Gastroesophageal sphincter (tissue), 4 donors: ENCODE data around the gene SLC47A2. TPM values are rescaled to one million over a fixed set of nuclear protein-coding genes. Genes with fewer than 3 reads are reported as not detected.

Source experiments
- ATAC-seq: fragments of 150-250 bp; one replicate; pipeline ENCODE4 v1.9.1; 2016; ENCODE audit warnings: mild to moderate bottlenecking, moderate library complexity
- H3K27ac ChIP-seq, 4 donors: fragments of 200-600 bp; sonication (generic) in 3 of 4; 1 replicate in 3 of 4; 2 replicates in 1 of 4; pipeline ENCODE4 v1.5.1; 2016 to 2019
- H3K27me3 ChIP-seq: fragments of 200-600 bp; sonication (generic); one replicate; pipeline ENCODE4 v1.5.1; 2019
- H3K36me3 ChIP-seq, 2 donors: fragments of 200-600 bp; sonication (generic); one replicate each; pipeline ENCODE4 v1.5.1; 2019; ENCODE audit warnings: control low read depth in 1 of 2
- H3K4me1 ChIP-seq, 3 donors: fragments of 200-600 bp; sonication (generic); 1 replicate in 2 of 3; 2 replicates in 1 of 3; pipeline ENCODE4 v1.5.1; 2016 to 2019; ENCODE audit warnings: control low read depth in 2 of 3
- H3K4me3 ChIP-seq, 2 donors: fragments of 200-600 bp; sonication (generic); one replicate each; pipeline ENCODE4 v1.5.1; 2019; ENCODE audit warnings: mild to moderate bottlenecking in 1 of 2, moderate library complexity in 1 of 2
- H3K9me3 ChIP-seq, 3 donors: fragments of 200-600 bp; sonication (generic); one replicate each; pipeline ENCODE4 v1.5.1; 2017 to 2019; ENCODE audit warnings: control low read depth in 2 of 3
- CTCF ChIP-seq, 4 experiments: fragments of 200-600 bp in 2 of 4; fragments of 450-650 bp in 2 of 4; sonication (generic) in 1 of 4; IDR thresholded peaks; one replicate each; pipeline ENCODE4 v1.5.1; 2017 to 2019; ENCODE audit warnings: antibody characterized with exemption in 4 of 4, mild to moderate bottlenecking in 2 of 4, moderate library complexity in 2 of 4
- EP300 ChIP-seq: sonication (generic); formaldehyde crosslinking; IDR thresholded peaks from one replicate; pipeline ENCODE4 v1.6.1; 2017; ENCODE audit warnings: antibody characterized with exemption, mild to moderate bottlenecking
- POLR2A ChIP-seq, 2 donors: fragments of 450-650 bp; IDR thresholded peaks; one replicate each; pipeline ENCODE4 v1.6.1; 2017; ENCODE audit warnings: antibody characterized with exemption in 2 of 2, mild to moderate bottlenecking in 2 of 2, moderate library complexity in 1 of 2
- POLR2AphosphoS5 ChIP-seq: sonication (generic); formaldehyde crosslinking; IDR thresholded peaks from one replicate; pipeline ENCODE4 v1.6.1; 2017; ENCODE audit warnings: antibody characterized with exemption
- WGBS, 2 donors: methylation state at CpG; one replicate each; pipeline ENCODE4 v1.1.5; 2018; ENCODE audit warnings: low coverage in 1 of 2; 5-methylcytosine and 5-hydroxymethylcytosine counted together
- total RNA-seq, 4 donors: library from RNA; depleted of rRNA; stranded (reverse); fragments of >200 nt; gene quantifications; one replicate each; pipeline ENCODE4 v1.1.0, GENCODE V29; 2016

SLC47A2 gene
- total RNA-seq, 4 donors from 2014 or later: not detected

- ATAC-seq: no peak
- Histone ChIP-seq H3K4me1 (no peaks in the 10 kb centered on the region), H3K27me3 (no peaks in the 10 kb centered on the region), H3K9me3 (no peaks in the 10 kb centered on the region), H3K36me3 (no peaks in the 10 kb centered on the region), H3K4me3 (no peak overlapping the region), H3K27ac (no peak overlapping the region)
- no peak for TF ChIP-seq CTCF (IDR thresholded peaks at IDR 0.05)
- no peak for TF ChIP-seq EP300
- no peak for TF ChIP-seq POLR2A (IDR thresholded peaks at IDR 0.05)
- no peak for TF ChIP-seq POLR2AphosphoS5
- 78 to 85% methylated on average over 7 of the region's 12 CpGs for WGBS, 2 donors
Observed at GRCh38 chr17:19712436-19713004, 3.9 kb downstream of the SLC47A2 start.

- ATAC-seq: no peak
- no peaks in the 10 kb centered on the region for H3K27me3 ChIP-seq
- no peak overlapping the region for H3K4me3 ChIP-seq
- TF ChIP-seq EP300: no peak
- TF ChIP-seq POLR2A (IDR thresholded peaks at IDR 0.05): no peak
- no peak for TF ChIP-seq CTCF (IDR thresholded peaks at IDR 0.05)
- no peak for TF ChIP-seq POLR2AphosphoS5
- H3K9me3 ChIP-seq: no peaks in the 10 kb centered on the region
- H3K36me3 ChIP-seq: no peaks in the 10 kb centered on the region
- H3K27ac ChIP-seq: no peak overlapping the region
- H3K4me1 ChIP-seq: no peaks in the 10 kb centered on the region
- WGBS, 2 donors: 80 to 83% methylated on average over 1 to 2 of the region's 3 CpGs
Observed at GRCh38 chr17:19709841-19710240, 6.5 kb downstream of the SLC47A2 start.

- H3K4me3 ChIP-seq: no peak overlapping the region
- WGBS, 2 donors: 86 to 100% methylated on average over 1 of the region's 6 CpGs
- H3K36me3 ChIP-seq: no peaks in the 10 kb centered on the region
- TF ChIP-seq EP300 (no peak), POLR2AphosphoS5 (no peak), CTCF (IDR thresholded peaks at IDR 0.05) (no peak), POLR2A (IDR thresholded peaks at IDR 0.05) (no peak)
- no peaks in the 10 kb centered on the region for H3K9me3 ChIP-seq
- no peak for ATAC-seq
- H3K4me1 ChIP-seq: peaks cover 0 to 5% (median 0%) of the 10 kb centered on the region in 3 donors
- no peaks in the 10 kb centered on the region for H3K27me3 ChIP-seq
- no peak overlapping the region for H3K27ac ChIP-seq
Observed at GRCh38 chr17:19708431-19709175, 7.8 kb downstream of the SLC47A2 start.

GRCh38 chr17:19707728-19708221, 8.6 kb downstream of the SLC47A2 start:
- Histone ChIP-seq H3K36me3 (no peaks in the 10 kb centered on the region), H3K9me3 (no peaks in the 10 kb centered on the region), H3K4me1 (peaks cover 0 to 13% (median 0%) of the 10 kb centered on the region in 3 donors), H3K27ac (no peak overlapping the region), H3K27me3 (no peaks in the 10 kb centered on the region), H3K4me3 (no peak overlapping the region)
- WGBS, 2 donors: 100% methylated on average over 1 of the region's 11 CpGs; no CpG with 5 or more reads in 1 of the 2 donors
- TF ChIP-seq EP300 (no peak), POLR2AphosphoS5 (no peak), POLR2A (IDR thresholded peaks at IDR 0.05) (no peak), CTCF (IDR thresholded peaks at IDR 0.05) (no peak)
- no peak for ATAC-seq
